Right ventricle myocardium superior (tissue), 1 donor: Measurements from ENCODE around the gene LIN52. TPM values are rescaled to one million over a fixed set of nuclear protein-coding genes. Genes with fewer than 3 reads are reported as not detected.

Experiments used
- ATAC-seq: fragments of 200-7000 bp; cut with Tn5 transposase; one replicate; pipeline ENCODE4 v1.9.1; 2020; ENCODE audit warnings: mild to moderate bottlenecking; ENCODE audit not compliant: poor library complexity
- DNase-seq: peaks from one replicate; pipeline ENCODE4 v3.0.0-alpha.2; 2020
- intact Hi-C: fragments of 100-400 bp; cut with DNase I; formaldehyde crosslinking; loops from one replicate; pipeline ENCODE4 v1.11.2; 2022
- long read RNA-seq: library from polyadenylated mRNA; unstranded; transcript quantifications from one replicate; pipeline ENCODE4 v2.0.0, GENCODE V29; 2021
- total RNA-seq: library from RNA; stranded (reverse); fragmentation: NEBNext Ultra II Directional; extraction: Animal tissue kit (Norgen Biotek cat#: 25700); gene quantifications from one replicate; pipeline ENCODE4 v1.2.1, GENCODE V29; 2021
- donor health status: DM: no; HTN: yes; CAD: no; lungs with severe emphysema.

Gene LIN52, protein sequence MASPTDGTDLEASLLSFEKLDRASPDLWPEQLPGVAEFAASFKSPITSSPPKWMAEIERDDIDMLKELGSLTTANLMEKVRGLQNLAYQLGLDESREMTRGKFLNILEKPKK
- total RNA-seq, result 5.6 TPM
- long read RNA-seq, transcript LIN52-205 (6 exons, 2,776 nt), result major isoform, 17 of 22 reads
- long read RNA-seq, partial matches to known transcripts, result 0 of 22 reads
- long read RNA-seq, other reads (novel, unspliced or antisense), result 5 of 22 reads

DNA sequence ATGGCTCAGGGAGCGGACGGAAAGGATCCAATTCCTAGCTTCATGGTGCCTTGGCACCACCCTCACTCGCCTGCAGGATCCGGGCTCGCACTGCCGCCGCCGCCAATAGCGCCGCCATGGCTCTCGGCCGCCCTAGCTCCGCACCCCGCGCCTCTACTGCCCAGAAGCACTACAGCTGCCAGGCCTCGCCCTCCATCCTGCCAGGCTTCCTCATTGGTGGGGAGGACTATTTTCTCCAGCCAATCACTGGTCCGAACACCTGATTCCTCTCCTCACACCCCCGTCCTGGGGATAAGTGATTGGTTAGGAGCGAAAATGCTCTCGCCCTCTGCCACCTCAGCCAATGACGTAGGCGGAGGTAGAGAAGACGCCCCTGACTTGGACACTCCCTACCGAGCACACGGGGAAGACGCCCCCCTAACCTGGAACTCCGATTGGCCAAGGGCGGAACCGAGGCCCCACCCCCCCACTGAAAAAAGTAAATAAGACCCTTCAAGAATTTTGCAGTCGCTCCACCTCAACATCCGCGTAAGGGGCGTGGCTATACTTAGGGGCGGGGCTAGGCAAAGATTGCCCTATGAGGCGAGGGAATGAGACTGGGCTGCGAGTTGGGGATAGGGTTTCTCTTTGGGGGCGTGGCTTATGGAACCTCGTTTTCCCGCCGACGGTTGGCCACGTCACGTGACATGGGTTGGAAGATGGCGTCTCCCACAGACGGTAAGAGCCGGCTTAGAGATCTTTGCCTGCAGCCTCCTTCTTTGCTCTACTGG, at the start of gene LIN52, which contains the start of gene ALDH6A1:
Gene LIN52, plus strand, starts transcription at position 680 of the 770 bp plus-strand sequence. Its CDS starts 19 bp downstream, at position 699.
Gene ALDH6A1, minus strand, starts transcription at position 177 of the 770 bp plus-strand sequence. Its CDS starts 59 bp downstream, at position 118.
- intact Hi-C loops, result no loop called here
- DNase-seq (peak; percentile 99), ATAC-seq (peak; percentile 97)

DNA sequence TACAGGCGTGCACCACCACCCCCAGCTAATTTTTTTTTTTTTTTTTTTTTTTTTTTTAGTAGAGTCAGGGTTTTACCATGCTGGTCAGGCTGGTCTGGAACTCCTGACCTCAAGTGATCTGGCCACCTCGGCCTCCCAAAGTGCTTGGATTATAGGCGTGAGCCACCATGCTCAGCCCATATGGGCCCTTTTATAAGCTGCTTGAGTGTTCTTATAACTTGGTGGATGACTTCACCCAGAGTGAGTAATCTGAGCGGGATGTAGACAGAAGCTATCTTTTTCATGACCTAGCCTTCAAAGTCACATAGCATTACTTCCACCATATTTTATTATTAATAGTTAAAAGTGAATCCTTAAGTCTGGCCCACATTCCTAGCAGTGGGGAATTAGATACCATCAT, 49.2 kb upstream of the LIN52 start:
- ATAC-seq (no peak), DNase-seq (no peak)
- intact Hi-C loops, result no loop called here

DNA sequence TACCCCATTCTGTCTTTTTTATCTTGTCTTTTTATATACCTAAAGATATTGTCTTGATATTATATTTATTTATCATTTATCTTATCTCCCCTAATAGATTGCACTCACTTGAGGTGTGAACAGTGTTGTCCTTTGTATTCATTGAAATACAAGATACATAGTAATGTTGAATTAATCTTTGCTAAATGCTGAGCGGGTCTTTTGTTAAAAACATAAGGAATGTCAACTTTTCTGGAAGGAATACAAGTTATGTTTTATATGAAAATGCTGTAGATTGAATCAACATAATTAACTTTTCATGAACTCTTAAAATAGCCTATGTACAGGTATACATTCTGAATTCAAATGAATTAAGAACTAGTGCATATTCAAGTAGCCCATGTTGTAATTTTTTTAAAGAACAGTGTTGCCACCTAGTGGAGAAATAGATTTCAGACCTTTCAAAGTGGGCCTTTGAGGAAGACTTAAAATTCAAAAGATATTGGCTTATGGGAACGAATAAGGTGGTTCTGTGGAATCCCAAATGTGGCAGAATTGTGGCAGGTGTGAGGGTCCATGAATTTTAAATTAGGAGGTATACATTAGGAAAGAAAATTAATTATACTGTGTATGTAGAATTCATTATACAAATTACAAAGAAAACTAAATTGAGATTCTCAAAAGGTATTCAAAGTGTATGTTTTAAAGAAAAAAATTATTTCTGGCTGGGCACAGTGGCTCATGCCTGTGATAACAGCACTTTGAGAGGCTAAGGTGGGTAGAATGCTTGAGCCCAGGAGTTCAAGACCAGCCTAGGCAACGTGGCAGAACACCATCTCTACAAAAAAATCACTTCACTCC, 46.5 kb upstream of the LIN52 start:
- no peak for ATAC-seq
- intact Hi-C loops, result no loop called here

DNA sequence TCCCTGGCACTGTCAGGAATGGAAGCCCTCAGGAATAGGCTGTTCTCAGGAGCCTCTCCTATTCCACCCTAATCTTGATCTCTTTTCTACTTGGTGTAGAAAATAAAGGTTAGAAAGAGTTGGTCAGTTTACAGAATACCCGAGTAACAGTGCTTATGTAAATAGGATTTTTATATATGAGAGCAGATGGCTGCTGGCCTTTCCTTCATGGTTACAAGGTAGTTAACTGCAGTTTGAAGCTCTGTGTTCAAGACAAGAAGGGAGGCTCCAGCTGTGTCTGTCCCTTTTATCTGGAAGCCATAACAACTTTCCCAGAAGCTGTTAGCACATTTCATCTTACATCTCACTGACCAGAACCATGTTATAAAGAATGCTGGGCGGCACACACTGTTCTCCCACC, 42.5 kb upstream of the LIN52 start:
- intact Hi-C loops, result no loop called here
- DNase-seq (no peak), ATAC-seq (no peak)

More for the DNA sequence above, 46.5 kb upstream of the LIN52 start:
- DNase-seq, result no peak

DNA sequence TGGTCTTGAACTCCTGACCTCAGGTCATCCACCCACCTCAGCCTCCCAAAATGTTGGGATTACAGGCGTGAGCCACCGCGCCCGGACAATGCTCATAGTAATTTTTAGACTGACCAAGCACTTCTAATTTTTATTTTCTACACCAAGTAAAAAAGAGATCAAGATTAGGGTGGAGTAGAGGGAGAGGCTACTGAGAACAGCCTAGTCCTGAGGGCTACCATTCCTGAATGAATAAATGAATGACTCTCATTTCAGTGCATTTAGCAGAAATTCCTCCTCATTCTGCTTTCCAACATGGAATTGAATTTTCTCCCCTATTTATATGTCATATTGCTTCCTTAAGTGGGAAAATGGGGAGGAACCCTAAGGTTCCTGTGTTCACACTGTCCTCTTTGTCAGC, 39.2 kb upstream of the LIN52 start:
- no peak for DNase-seq
- intact Hi-C loops, result no loop called here
- ATAC-seq, result no peak

DNA sequence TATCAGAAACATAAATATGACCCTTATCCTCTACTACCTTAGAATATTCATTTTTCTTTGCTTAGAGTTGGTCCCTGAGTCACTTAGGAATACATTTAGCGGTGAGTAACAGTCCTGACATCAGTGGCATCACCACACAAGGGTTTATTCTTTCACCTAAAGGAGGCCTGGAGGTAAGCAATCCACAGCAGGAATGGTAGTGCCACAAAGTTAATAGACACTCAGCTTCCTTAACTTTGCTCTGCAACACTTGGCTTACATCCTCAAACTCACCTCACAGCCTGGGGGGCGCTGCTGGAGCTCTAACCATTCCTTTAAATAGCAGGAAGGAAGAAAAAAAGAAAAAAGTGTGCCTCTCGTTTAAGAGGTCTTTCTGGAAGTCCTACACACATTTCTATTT, 36.5 kb upstream of the LIN52 start:
- no peak for DNase-seq
- intact Hi-C loops, result no loop called here
- no peak for ATAC-seq

DNA sequence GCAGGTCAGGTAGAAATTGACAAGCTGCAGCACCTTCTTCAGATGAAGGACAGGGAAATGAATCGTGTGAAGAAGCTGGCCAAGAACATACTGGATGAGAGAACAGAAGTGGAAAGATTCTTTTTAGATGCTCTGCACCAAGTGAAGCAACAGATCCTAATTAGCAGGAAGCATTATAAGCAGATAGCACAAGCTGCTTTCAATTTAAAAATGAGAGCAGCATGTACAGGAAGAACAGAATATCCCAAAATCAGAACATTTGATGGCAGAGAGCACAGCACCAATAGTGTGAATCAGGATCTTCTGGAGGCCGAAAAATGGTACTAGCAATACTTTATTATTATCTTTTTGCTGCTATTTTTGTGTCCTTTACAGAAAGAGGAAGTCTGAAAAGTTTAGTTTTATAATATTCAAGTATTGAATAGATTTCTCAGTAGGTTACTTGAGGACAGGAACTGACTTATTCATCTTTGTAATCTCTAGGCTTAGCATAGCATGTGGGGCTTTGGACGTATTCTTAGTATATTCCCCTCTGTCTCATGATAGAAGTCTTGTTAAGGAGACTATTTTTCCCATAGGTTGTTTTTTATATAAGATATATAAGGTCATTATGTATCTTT, 34.8 kb upstream of the LIN52 start:
- DNase-seq (no peak), ATAC-seq (no peak)
- intact Hi-C loops, result no loop called here

DNA sequence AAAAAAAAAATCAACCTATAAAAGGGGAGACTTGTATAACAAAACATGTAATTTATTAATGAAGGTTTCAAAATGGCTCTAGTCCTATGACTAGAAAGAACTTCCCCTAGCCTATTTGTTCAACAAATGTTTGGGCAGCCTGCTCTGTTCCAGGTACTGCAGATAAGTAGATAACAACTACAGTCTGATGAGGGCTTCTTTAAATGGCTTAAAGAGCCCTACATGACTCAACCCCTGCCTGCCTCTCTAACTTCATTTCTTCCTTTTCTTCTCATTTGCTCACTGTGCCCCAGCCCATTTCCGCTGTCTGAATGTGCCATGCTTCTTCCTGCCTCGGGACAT, 22.0 kb upstream of the LIN52 start:
- no peak for ATAC-seq
- no peak for DNase-seq
- intact Hi-C loops, result no loop called here

DNA sequence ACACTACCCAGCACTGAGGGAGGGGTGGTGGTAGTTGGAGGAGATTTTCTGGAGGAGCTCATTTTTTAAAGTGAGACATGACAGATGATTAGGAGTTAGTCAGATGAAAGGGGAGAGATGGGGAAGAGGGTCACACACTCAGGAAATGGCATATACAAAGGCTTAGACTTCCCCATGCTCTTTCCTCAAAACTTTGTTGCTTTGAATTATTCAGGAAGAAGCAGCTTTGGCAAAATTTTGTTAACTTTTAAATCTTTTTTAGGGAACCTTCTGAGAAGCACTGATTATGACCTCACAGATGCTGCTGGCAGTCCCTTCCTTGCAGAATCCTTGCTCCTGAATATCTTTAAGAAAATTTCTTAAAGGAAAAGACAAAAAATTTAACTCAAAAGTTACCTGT, 20.3 kb upstream of the LIN52 start:
- DNase-seq, result no peak
- ATAC-seq, result no peak
- intact Hi-C loops, result no loop called here

DNA sequence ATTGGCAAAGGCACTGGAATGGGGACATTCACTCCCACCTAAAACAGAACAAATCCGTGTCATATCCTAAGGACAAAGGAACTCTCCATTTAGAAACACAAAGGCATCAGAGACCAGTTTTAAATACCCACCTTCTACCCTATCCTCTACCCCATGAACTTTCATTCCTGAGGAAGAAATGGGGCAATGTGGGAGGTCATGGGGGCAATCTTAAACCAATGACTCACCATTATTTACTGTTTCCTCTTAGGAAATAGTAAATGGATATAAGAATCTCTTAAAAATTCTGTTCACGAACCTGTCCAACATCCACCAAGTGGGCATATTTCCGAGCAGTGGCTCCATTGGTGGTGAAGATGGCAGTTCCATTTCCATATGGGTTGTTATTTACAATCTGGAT, 19.9 kb upstream of the LIN52 start:
- intact Hi-C loops, result no loop called here

DNA sequence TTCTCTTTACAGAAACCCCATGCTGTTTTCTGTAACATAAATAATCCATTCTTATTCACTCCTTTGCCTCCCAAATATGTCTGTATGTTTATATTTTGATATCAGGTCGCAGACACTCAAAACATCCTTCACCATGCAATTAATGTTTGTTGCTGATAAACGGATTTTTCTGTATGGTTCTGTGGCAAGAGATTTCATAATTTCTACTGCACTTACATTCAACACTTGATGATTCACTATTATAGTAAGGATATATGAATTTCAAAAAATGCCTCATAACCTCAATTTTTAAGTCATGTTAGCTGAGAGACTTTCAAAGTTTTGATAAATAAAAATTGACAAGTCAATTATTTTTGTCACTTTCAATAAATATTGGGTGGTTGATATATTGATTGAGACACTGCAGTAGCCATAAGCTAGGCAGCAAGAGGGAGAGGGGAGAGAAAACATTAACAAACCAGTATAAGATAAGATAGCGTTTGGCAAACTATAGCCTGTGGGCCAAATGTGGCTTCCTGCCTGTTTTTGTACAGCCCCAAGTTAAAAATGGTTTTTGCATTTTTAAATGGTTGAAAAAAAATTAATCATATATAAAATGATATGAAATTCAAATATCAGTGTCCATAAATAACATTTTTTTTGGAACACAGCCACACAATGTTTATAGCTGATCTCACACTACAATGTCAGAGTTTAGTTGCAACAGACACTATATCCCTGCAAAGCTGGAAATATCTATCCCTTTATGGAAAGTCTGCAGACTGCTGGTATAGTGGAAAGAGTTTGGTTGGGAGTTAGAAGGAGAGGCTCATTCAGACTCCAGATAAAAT, 18.8 kb upstream of the LIN52 start:
- DNase-seq, result no peak
- intact Hi-C loops, result no loop called here

More for the DNA sequence above, 19.9 kb upstream of the LIN52 start:
- no peak for DNase-seq
- ATAC-seq, result no peak

DNA sequence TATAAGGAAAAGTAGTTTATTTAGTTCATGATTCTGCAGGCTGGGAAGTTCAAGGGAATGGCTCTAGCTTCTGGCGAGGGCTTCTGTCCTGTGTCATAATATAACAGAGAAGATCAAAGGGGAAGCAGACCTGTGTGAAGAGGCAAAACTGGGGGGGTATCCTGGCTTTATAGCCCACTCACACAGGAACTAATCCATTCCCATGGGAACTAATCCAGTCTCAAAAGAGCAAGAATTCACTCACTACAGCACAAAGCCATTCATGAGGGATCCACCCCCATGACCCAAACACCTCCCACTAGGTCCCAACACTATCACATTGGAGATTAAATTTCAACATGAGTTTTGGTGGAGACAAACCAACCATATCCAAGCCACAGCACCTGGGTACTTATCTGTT, 7.4 kb upstream of the LIN52 start:
- ATAC-seq (no peak), DNase-seq (no peak)
- intact Hi-C loops, result no loop called here

More for the DNA sequence above, 18.8 kb upstream of the LIN52 start:
- ATAC-seq, result no peak

DNA sequence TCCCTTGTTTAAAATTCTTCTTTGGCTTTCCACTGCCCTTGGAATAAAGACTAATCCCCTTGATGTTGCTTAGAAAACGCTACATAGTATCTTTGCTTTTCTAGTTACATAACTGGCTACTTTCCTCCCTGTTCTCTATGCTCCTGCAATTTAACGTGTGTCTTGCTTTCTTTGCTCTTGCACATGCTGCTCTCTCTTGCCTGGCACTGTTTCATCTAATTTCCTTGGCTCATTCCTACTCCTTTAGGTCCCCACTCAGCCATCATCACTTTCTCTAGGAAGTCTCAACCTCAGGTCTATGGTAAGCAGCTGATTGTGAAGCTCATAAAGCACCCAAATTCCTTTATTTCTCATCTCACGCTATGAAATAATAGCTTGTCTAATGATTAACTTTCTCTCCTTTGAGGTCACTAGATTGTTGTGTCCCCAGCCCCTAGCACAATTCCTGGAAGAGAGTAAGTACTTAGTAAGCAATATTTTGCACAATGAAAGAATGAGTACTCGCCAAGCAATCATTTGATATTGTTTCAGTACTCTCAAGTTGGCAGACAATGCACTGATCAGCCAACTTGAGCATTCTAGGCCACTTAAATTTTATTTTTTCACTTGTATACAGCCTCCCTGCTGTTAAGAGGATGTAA, 3.8 kb upstream of the LIN52 start:
- DNase-seq (no peak), ATAC-seq (no peak)
- intact Hi-C loops, result no loop called here

DNA sequence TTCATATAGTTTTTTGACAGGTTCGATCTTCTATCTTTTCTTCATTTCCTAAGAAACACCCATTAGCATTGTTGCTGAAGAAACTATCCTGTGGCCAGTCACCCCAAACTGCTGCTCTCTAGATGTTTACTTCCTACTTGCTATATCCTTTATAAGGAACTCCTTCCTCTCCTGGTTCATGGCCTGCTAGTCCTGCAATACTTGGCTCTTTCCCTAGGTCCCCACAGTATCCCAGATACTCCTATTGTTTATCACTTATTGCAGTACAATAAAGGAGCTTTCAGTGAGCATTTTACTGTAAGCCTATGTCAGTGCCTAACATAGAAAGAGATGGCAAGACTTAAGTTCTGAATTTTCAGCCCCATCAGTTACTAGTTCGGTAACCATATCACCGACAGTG, 3.3 kb upstream of the LIN52 start:
- ATAC-seq (no peak), DNase-seq (no peak)
- intact Hi-C loops, result no loop called here

DNA sequence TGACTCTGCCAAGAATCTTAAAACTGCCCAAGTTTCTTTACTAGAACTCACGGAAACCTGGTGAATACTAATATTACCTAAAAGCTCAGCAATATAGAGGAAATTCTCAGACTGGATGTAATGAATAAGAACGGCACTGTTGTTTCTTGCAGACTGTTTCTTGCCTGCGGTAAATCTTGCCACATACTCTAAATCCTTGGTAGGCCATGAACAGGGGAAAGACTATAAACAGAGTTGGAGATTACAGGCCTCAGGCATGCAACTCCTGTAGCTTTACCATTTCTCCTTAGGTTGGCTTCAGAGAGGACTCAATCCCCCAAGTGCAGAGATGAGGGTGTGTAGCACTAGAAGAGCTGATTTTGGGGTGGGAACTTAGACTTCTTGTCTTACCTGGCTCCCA, 1.6 kb upstream of the LIN52 start:
- intact Hi-C loops, result no loop called here
- no peak for DNase-seq
- no peak for ATAC-seq

DNA sequence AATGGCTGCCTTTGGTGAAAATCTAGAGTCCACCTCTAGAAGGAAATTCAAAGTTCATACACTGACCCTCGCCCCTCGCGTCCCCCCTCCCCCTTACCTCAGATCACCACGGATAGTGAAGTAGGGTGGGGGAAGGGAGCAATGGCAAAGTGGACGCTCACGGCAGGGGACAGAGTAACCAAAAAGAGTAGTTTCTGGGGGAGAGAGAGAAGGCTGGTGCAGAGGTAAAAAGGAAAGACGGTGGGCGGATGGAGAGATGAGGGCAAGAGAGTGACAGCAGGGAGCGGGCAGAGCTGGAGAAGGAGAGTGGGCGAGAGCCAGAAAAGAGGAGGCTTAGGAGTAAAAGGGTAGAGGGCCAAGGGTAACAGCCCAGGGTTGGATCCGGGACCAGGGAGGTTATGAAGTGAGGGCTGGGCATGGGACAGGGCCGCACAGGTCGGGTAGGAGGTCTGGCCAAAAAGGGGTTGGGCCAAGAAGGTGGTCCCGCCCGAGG, 926 bp upstream of the LIN52 start:
- peak; percentile 18 for ATAC-seq
- no peak for DNase-seq
- intact Hi-C loops, result no loop called here

DNA sequence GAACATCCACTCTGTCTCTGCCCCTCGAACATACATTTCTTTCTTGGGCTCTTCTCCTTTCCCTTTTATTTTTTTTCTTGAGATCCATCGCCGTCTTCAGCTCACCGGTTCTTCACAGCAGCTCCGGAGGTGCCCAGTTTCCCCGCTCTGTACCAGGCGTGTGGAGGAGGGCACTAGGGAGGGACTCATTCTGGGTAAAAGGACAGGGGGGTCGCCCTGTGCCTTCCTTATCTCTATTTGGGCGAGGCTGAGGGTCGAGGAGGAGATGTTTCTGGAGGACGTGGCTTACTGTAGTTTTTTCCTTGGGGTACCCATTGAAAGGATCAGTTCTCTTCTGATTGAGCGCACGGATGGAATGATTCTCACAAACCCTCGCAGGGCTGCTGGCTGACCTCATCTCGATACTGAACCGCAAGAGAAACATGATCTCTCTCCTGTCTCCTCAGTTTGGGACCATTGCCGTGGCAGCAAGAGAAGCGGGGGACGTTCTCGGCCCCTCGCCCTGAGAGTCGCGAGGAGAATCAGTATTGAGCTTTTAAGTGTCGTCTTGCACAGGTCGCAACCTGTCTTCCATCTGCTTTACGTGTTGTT, 386 bp downstream of the LIN52 start:
- intact Hi-C loops, result no loop called here
- ATAC-seq (peak; percentile 8), DNase-seq (no peak)
